GM21737 (cell line): Measurements from ENCODE around the gene SDC3.
"Not testable (repeated sequence)": the region's sequence is repeated elsewhere in the genome, so short reads cannot be mapped to it uniquely, and the experiment has no call there.

Experiments used
- ATAC-seq: cut with Tn5 transposase; IDR thresholded peaks from one replicate; pipeline ENCODE4 v1.9.1; 2021; ENCODE audit warnings: mild to moderate bottlenecking, moderate library complexity; ENCODE audit not compliant: unreplicated experiment

Gene SDC3

DNA sequence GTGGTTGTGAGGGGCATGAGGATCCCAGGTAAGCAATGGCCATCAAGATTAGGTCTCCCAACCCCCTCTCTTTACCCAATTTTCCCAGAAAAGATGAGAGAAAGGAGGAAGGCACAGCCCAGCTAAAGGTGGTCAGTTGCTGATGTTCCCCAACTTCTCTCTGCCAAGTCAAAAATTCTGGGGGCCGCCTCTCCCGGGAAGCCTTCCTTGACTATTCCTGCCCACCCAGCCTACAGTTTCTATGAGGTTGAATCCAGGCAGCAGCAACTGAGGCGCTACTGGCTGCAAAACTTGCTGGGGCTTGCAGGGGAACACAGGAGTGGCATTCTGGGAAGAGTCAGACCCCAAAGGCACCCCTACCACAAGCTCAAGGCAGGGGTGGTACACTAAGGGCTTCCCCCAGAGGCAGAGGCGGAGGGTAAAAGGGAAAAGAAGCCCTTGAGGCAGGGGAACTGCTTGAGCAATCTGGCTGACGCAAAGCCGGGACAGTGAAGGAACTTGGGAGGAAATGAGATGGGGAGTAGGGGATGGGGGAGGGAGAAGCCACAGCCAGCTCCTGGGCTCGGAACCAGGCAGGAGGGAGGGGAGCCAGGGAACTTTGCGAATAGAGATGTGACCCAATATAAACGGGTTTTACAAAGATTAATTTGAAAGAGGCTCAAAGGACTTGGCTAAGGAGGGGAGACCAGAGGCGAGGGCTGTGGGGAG lies 31.2 kb downstream of the SDC3 start:
- no peak for ATAC-seq

GRCh38 chr1:30876451-30877204 lies 31.9 kb downstream of the SDC3 start:
- no peak for ATAC-seq

DNA sequence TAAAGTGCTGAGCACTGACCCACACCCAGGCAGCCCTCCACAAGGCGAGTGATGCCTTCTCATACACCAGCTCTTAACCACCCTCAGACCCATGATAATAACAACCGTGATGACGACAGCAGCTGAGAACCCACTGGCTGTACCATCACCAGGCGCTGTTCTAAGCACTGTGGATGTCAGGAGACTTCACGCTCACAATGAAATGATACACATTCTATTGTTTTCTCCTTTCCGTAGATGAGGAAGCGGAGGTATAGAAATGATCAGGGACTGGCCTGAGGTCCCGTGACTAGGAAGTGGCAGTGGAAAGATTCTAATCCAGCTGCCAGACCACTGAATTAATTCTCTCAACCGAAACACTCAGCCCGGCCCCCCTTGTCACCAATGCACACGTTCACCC lies 32.6 kb downstream of the SDC3 start:
- ATAC-seq: no peak

DNA sequence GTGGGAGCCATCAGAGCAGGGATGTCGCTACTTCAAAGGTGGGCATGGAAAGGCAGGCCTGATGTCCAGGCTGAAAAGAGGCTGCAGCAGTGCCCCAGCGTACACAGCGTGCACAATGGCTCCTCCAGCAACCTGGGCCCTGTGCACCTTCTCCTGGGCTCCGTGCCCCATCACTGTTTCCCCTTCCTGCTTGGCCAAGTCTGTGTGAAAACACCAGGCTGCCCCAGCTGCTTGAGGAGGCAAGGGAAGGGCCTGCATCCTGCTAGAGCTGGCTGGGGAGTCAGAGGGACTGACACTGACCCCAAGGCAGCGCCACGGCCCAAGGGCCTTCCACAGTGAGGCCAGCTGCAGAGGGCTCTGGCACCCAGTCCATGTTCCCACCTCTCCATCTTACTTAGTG lies 33.4 kb downstream of the SDC3 start:
- ATAC-seq: no peak

DNA sequence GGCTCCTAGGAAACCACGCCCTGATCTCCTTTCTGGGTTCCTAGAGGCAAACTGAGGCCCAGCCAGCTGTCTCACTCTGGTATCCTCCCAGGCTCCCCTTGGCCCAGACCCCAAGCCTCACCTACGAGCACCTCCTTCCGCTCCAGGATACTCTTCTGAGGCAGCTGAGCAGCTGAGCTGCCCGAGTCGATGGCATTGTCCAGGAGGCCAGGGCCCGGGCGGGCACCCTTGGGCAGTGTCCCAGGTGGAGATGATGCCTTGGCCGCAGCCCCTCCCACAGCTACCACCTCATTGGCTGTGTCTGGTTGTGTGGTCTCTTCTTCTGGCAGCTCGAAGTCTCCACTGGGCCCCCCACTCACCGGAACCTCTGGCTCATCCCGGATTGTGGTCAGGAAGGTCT lies 34.4 kb downstream of the SDC3 start:
- no peak for ATAC-seq

GRCh38 chr1:30872948-30873263 lies 35.7 kb downstream of the SDC3 start:
- ATAC-seq: no peak

- ATAC-seq: no peak
Measured at GRCh38 chr1:30872033-30872947, 36.3 kb downstream of the SDC3 start.

DNA sequence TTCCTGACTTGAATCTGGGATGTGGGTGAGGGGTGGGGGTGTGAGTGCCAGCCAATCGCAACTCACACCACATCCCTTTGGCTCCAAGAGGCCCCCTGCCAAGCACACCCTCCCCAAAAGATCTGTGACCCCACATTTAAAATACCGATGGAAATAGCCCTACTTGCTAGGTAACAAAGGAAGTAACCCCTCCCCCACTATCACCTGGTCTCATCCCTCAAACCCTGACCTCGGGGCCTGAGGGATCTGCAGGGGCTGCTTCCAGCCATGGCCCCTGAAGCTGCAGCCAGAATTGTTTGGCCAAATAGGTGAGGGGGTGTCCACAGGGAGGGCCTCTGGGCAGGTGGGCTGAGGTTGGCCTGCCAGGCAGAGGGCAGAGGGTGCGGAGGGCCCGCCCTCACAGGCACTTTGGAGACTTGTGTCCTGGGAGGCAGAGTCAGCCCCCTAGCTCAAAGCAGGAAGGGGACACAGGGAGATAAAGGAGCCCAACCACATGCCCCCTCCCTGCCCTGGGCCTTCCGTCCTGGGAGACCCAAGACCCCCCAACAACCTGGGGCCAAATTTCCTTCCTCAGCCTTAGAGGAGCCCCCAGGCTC lies 37.2 kb downstream of the SDC3 start:
- ATAC-seq: no peak

DNA sequence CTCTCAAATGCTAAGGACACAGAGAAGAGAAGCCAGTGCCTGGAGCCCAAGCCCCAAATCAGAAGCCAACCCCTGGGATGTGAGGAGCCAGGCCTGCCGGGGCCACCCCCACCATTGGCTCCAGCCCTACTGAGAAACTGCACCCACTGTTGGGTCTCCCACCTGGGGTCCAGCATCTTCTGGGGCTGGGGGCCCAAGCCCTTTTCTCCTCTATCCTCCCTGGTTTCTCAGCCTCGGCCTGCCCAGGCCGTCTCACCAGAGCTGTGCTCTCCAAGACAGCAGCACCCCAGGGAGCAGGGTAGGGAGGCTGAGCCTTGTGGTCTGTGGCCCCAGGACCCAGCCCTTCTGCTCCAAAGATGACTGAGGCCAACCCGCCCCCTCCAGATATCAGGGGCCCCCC lies 37.9 kb downstream of the SDC3 start:
- ATAC-seq: no peak

GRCh38 chr1:30870035-30870434 lies 38.5 kb downstream of the SDC3 start:
- no peak for ATAC-seq

- ATAC-seq: no peak
Measured at GRCh38 chr1:30868833-30869435, 39.6 kb downstream of the SDC3 start.

DNA sequence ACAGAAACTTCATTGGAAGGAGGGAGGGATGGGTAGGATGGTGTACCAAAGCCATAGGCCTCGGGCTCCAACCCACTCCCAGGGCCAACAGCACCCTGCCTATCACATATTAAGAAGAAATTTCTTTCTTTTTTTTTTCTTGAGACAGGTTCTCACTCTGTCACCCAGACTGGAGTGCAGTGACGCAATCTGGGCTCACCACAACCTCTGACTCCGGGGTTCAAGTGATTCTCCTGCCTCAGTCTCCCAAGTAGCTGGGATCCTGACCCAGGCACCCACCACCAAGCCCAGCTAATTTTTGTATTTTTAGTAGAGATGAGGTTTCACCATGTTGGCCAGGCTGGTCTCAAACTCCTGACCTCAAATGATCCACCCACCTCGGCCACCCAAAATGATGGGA lies 40.5 kb downstream of the SDC3 start:
- not testable (repeated sequence) for ATAC-seq

DNA sequence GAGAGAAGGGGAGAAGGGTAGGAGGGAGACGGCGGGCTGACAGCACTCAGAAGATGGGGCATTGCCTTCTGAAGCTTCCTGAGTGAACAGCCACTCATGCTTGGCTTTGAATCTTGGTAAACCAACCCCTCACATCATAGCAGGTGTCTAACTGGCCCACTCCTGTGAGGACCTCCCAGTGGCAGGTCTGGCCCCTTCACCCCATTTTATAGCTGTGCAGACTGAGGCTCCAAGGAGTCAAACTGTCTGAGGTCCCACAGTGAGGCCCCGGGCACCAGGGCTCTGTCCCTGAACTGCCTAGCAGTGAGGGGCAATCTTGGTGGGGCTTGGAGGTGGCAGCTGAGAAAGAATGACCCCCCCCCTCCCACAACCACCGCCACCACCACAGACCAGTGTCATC lies 41.0 kb downstream of the SDC3 start:
- no peak for ATAC-seq

GRCh38 chr1:30866594-30866993 lies 42.0 kb downstream of the SDC3 start:
- ATAC-seq: no peak

DNA sequence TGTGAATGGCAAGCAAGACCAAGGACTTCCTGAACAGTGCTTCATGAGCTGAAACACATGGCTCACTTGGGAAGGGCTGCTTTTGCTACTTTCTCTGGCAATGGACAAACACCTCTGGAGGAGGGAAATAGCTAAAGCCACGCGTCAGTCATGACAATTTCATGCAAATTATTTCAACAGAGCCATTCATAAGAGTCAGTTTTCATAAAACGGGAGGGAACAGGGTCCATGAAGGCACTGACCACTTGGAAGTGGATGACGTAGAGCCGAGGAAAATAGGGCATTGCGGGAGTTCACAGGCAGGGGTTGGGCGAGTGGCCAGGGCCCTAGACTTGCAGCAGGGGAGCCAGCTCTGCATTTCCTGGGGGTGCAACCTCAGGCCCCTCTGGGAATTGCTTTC lies 43.9 kb downstream of the SDC3 start:
- ATAC-seq: no peak

DNA sequence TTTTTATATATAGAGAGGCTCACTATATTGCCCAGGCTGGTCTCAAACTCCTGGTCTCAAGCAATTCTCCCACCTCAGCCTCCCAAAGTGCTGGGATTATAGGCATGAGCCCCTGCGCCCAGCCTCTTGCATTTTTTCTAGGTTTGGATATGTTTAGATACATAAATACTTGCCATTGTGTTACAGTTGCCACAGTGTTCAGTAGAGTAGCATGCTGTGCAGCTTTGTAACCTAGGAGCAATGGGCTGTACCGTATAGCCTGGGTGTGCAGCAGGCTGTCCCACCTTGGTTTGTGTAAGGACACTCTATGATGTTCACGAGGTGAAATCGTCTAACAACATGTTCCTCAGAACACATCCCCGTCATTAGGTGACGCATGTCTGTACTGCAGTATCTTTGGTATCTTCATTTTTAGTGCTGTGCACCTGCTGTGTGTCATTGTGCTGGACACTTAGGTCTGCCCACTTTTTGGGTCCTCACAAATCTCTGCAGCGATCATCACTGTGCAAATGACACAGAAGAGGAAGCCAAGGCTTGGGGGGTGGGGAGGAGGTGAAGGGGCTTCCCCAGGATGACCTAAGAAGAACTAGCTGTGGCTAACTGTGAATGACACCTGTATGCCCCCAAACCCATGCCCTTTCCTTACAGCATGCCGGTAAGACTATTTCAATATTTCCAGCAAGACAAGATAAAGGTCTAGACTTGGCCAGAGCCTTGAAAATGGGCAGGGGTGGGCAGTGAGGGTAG lies 44.5 kb downstream of the SDC3 start:
- no peak for ATAC-seq

GRCh38 chr1:30860320-30860652 lies 48.3 kb downstream of the SDC3 start:
- ATAC-seq: no peak

DNA sequence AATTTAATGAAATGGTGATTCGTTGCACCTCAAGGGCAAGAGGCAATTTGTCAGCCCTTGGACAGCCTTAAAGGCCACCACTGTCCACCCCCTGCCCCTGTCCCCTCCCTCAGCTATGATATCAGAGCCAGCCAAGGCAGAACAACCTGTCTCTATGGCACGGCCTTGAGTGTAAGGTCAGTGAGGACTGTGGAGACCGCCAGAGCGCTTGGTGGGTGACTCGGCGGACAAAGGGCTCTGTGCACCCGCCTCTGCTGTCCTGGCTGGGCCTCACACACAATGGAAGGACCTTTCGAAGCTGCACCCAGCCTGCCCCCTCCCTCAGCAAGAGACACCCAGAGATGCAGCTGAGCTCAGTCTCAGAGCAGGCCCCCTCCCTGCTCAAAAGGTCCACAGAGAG lies 50.6 kb downstream of the SDC3 start:
- ATAC-seq: no peak

GRCh38 chr1:30857062-30857461 lies 51.5 kb downstream of the SDC3 start:
- ATAC-seq: no peak

DNA sequence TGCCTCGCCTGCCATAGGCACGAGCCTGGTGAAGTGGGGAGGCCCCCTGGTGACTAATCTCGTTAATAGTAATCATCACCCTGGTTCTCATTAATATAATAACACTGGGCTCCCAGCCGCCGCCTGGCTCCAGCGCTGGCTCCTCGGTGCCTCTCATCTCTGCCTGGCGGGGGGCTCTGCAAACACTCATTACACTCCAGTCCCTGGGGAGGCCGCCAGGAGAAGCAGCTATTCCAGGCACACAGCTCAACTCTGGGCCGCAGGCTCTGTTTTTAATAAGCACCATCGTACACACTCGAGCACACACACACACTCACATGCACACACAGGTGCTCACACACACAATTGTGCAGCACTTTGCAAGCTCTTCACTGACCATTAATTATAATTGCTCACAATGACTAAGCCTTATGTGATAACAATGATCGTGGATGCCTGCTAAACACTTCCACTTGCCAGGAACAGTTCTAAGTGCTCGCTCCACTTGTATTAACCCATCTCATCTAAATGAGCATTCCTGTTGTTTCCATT lies 52.2 kb downstream of the SDC3 start:
- no peak for ATAC-seq
